SK-N-SH treated with all-trans-retinoic acid at 6 μM for 48 hours (cell line): ENCODE measurements around the gene DYNLT3.

ENCODE experiments used
- ARNTL ChIP-seq: fragments of 450-650 bp; formaldehyde crosslinking; IDR thresholded peaks from 2 replicates; pipeline ENCODE4 v1.5.0; 2020; ENCODE audit warnings: low read depth, mild to moderate bottlenecking, moderate library complexity, borderline replicate concordance
- CSDC2 ChIP-seq: fragments of 250-450 bp; sonication (Bioruptor Pico); IDR thresholded peaks from 2 replicates; pipeline ENCODE4 v1.5.0; 2020; ENCODE audit warnings: mild to moderate bottlenecking, moderate library complexity
- PPARA ChIP-seq: fragments of 250-450 bp; sonication (Bioruptor Pico); IDR thresholded peaks from 2 replicates; pipeline ENCODE4 v1.5.0; 2020; ENCODE audit warnings: mild to moderate bottlenecking, borderline replicate concordance
- RARB ChIP-seq: fragments of 250-450 bp; sonication (Bioruptor Pico); IDR thresholded peaks from 2 replicates; pipeline ENCODE4 v1.8.0; 2021; ENCODE audit warnings: mild to moderate bottlenecking, moderate library complexity
- ZFP3 ChIP-seq: fragments of 250-450 bp; sonication (Bioruptor Pico); IDR thresholded peaks from 2 replicates; pipeline ENCODE4 v1.5.0; 2020; ENCODE audit warnings: mild to moderate bottlenecking, moderate library complexity
- ZFP30 ChIP-seq: fragments of 450-650 bp; formaldehyde crosslinking; IDR thresholded peaks from 2 replicates; pipeline ENCODE4 v1.5.0; 2022; ENCODE audit warnings: mild to moderate bottlenecking, moderate library complexity
- ZNF565 ChIP-seq: fragments of 450-650 bp; formaldehyde crosslinking; conservative IDR thresholded peaks from 2 replicates; pipeline ENCODE4 v1.5.0; 2020; ENCODE audit warnings: low read depth, mild to moderate bottlenecking, moderate library complexity
- ZNF70 ChIP-seq: fragments of 450-650 bp; formaldehyde crosslinking; IDR thresholded peaks from 2 replicates; pipeline ENCODE4 v1.5.0; 2020; ENCODE audit warnings: mild to moderate bottlenecking, moderate library complexity
- TF ChIP-seq, protein P1 (sequence below): fragments of 250-450 bp; sonication (Bioruptor Pico); IDR thresholded peaks from 2 replicates; pipeline ENCODE4 v1.8.0; 2020; ENCODE audit warnings: mild to moderate bottlenecking, moderate library complexity, borderline replicate concordance
- TF ChIP-seq, protein P2 (sequence below): fragments of 250-450 bp; sonication (Bioruptor Pico); IDR thresholded peaks from 2 replicates; pipeline ENCODE4 v1.5.1; 2020; ENCODE audit warnings: low read depth, mild to moderate bottlenecking, moderate library complexity
- TF ChIP-seq, protein P3 (sequence below): fragments of 250-450 bp; sonication (Bioruptor Pico); IDR thresholded peaks from 2 replicates; pipeline ENCODE4 v1.5.1; 2021; ENCODE audit warnings: mild to moderate bottlenecking, moderate library complexity
- TF ChIP-seq, protein P4 (sequence below): fragments of 250-450 bp; sonication (Bioruptor Pico); IDR thresholded peaks from 2 replicates; pipeline ENCODE4 v1.5.0; 2020; ENCODE audit warnings: mild to moderate bottlenecking, moderate library complexity
- TF ChIP-seq, protein P5 (sequence below): fragments of 250-450 bp; sonication (Bioruptor Pico); IDR thresholded peaks from 2 replicates; pipeline ENCODE4 v1.8.0; 2021; ENCODE audit warnings: low read depth, mild to moderate bottlenecking, moderate library complexity, borderline replicate concordance

DNA sequence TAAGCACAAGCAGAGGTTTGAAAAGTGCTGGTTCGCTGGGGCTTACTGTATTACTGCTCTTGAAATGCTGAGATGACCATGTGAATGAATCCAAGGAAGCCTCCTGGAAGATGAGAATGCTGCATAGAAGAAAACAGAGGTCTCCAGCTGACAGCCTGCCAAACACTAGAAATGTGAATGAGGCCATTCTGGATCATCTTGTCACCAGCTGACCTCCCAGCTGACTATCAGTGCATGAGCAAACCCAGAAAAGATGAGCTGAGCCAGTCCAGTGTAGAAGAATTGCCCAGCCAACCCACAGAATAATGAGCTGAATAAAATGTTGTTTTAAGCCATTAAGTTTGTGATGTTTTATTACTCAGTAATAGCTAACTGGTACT, 49.1 kb upstream of the DYNLT3 start:
- TF ChIP-seq ZNF70 (CRISPR knock-in tag) (no peak), ZFP30 (CRISPR knock-in tag) (no peak), ZNF565 (CRISPR knock-in tag) (no peak), ARNTL (CRISPR knock-in tag) (no peak), CSDC2 (CRISPR knock-in tag) (no peak), RARB (CRISPR knock-in tag) (no peak), ZFP3 (CRISPR knock-in tag) (no peak), PPARA (CRISPR knock-in tag) (no peak)
- TF ChIP-seq, protein P1, sequence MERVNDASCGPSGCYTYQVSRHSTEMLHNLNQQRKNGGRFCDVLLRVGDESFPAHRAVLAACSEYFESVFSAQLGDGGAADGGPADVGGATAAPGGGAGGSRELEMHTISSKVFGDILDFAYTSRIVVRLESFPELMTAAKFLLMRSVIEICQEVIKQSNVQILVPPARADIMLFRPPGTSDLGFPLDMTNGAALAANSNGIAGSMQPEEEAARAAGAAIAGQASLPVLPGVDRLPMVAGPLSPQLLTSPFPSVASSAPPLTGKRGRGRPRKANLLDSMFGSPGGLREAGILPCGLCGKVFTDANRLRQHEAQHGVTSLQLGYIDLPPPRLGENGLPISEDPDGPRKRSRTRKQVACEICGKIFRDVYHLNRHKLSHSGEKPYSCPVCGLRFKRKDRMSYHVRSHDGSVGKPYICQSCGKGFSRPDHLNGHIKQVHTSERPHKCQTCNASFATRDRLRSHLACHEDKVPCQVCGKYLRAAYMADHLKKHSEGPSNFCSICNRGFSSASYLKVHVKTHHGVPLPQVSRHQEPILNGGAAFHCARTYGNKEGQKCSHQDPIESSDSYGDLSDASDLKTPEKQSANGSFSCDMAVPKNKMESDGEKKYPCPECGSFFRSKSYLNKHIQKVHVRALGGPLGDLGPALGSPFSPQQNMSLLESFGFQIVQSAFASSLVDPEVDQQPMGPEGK (CRISPR knock-in tag) = no peak
- TF ChIP-seq, protein P2, sequence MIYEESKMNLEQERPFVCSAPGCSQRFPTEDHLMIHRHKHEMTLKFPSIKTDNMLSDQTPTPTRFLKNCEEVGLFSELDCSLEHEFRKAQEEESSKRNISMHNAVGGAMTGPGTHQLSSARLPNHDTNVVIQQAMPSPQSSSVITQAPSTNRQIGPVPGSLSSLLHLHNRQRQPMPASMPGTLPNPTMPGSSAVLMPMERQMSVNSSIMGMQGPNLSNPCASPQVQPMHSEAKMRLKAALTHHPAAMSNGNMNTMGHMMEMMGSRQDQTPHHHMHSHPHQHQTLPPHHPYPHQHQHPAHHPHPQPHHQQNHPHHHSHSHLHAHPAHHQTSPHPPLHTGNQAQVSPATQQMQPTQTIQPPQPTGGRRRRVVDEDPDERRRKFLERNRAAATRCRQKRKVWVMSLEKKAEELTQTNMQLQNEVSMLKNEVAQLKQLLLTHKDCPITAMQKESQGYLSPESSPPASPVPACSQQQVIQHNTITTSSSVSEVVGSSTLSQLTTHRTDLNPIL (CRISPR knock-in tag) = no peak
- TF ChIP-seq, protein P3, sequence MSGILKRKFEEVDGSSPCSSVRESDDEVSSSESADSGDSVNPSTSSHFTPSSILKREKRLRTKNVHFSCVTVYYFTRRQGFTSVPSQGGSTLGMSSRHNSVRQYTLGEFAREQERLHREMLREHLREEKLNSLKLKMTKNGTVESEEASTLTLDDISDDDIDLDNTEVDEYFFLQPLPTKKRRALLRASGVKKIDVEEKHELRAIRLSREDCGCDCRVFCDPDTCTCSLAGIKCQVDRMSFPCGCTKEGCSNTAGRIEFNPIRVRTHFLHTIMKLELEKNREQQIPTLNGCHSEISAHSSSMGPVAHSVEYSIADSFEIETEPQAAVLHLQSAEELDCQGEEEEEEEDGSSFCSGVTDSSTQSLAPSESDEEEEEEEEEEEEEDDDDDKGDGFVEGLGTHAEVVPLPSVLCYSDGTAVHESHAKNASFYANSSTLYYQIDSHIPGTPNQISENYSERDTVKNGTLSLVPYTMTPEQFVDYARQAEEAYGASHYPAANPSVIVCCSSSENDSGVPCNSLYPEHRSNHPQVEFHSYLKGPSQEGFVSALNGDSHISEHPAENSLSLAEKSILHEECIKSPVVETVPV (CRISPR knock-in tag) = no peak
- TF ChIP-seq, protein P4, sequence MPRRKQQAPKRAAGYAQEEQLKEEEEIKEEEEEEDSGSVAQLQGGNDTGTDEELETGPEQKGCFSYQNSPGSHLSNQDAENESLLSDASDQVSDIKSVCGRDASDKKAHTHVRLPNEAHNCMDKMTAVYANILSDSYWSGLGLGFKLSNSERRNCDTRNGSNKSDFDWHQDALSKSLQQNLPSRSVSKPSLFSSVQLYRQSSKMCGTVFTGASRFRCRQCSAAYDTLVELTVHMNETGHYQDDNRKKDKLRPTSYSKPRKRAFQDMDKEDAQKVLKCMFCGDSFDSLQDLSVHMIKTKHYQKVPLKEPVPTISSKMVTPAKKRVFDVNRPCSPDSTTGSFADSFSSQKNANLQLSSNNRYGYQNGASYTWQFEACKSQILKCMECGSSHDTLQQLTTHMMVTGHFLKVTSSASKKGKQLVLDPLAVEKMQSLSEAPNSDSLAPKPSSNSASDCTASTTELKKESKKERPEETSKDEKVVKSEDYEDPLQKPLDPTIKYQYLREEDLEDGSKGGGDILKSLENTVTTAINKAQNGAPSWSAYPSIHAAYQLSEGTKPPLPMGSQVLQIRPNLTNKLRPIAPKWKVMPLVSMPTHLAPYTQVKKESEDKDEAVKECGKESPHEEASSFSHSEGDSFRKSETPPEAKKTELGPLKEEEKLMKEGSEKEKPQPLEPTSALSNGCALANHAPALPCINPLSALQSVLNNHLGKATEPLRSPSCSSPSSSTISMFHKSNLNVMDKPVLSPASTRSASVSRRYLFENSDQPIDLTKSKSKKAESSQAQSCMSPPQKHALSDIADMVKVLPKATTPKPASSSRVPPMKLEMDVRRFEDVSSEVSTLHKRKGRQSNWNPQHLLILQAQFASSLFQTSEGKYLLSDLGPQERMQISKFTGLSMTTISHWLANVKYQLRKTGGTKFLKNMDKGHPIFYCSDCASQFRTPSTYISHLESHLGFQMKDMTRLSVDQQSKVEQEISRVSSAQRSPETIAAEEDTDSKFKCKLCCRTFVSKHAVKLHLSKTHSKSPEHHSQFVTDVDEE (CRISPR knock-in tag) = no peak
- TF ChIP-seq, protein P5, sequence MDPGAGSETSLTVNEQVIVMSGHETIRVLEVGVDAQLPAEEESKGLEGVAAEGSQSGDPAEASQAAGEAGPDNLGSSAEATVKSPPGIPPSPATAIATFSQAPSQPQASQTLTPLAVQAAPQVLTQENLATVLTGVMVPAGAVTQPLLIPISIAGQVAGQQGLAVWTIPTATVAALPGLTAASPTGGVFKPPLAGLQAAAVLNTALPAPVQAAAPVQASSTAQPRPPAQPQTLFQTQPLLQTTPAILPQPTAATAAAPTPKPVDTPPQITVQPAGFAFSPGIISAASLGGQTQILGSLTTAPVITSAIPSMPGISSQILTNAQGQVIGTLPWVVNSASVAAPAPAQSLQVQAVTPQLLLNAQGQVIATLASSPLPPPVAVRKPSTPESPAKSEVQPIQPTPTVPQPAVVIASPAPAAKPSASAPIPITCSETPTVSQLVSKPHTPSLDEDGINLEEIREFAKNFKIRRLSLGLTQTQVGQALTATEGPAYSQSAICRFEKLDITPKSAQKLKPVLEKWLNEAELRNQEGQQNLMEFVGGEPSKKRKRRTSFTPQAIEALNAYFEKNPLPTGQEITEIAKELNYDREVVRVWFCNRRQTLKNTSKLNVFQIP (CRISPR knock-in tag) = no peak
